GM12875 (cell line): ENCODE data around the gene XIRP1.

ENCODE experiments used
- H3K4me3 ChIP-seq: one replicate; pipeline ENCODE4 v1.5.1; 2011; ENCODE audit warnings: low read depth, low read length, control low read depth
- TF ChIP-seq, protein P1 (sequence below): IDR thresholded peaks from 2 replicates; pipeline ENCODE4 v1.5.1; 2011; ENCODE audit warnings: low read depth, mild to moderate bottlenecking, control low read depth, inconsistent platforms, low read length, moderate library complexity, borderline replicate concordance; ENCODE audit not compliant: insufficient read depth

XIRP1 gene

DNA sequence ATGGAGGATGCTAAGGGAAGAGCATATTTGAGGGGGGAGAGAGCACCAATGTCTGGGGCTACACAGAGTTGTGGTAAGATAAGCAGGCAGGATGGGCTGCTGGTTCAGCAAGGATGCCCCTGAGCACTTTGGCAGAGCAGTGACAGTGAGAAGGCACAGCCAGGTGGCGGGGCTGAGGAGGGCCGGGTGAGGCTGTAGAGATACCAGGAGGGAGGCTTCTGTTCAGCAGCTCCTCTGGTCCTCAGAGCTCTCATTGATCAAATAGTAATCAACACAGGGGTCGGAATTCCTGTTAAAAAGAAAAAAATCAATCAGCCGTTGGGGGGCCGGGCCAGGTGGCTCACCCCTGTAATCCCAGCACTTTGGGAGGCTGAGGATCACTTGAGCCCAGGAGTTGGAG lies 11.5 kb upstream of the XIRP1 start:
- TF ChIP-seq, protein P1, sequence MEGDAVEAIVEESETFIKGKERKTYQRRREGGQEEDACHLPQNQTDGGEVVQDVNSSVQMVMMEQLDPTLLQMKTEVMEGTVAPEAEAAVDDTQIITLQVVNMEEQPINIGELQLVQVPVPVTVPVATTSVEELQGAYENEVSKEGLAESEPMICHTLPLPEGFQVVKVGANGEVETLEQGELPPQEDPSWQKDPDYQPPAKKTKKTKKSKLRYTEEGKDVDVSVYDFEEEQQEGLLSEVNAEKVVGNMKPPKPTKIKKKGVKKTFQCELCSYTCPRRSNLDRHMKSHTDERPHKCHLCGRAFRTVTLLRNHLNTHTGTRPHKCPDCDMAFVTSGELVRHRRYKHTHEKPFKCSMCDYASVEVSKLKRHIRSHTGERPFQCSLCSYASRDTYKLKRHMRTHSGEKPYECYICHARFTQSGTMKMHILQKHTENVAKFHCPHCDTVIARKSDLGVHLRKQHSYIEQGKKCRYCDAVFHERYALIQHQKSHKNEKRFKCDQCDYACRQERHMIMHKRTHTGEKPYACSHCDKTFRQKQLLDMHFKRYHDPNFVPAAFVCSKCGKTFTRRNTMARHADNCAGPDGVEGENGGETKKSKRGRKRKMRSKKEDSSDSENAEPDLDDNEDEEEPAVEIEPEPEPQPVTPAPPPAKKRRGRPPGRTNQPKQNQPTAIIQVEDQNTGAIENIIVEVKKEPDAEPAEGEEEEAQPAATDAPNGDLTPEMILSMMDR = no peak
- H3K4me3 ChIP-seq = no peak overlapping the region

DNA sequence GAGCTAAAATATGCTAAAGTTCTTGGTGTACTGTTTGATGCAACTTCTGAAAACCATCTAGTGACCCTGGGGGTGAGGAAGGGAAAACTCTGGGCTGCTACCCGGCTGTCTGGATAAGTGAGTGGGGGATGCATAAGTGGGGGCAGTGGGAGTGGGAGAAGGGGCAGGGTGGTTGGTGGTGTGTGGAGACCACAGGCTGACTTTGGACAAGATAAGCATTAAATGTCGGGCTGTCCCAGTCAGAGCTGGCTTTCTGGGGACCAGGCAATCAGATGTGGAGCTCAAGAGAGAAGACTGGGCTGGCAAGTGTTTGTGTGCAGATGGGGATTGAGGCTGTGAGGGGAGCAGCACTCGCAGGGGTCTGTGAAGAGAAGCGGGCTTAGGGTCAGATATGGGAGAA lies 11.0 kb upstream of the XIRP1 start:
- TF ChIP-seq, protein P1 = no peak
- no peak overlapping the region for H3K4me3 ChIP-seq

DNA sequence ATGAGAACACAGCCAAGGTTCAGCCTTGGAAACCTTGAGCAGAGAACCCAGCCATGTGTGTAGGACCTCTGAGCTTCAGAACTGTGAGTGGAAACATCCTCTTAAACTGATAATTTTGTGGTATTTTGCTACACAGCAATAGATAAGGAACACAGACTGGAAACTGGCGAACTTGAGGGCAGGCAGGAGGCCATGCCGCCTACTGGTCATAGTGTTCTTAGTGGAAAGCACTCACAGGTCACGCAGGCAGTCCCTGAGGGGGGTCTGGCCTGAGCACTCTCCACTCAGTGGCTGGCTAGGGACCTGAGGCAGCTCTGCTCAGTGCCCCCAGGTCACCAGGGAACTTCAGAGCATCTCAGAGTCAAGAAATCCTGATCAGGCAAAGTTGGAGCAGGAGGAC lies 9.7 kb upstream of the XIRP1 start:
- TF ChIP-seq, protein P1 = no peak
- H3K4me3 ChIP-seq = no peak overlapping the region

DNA sequence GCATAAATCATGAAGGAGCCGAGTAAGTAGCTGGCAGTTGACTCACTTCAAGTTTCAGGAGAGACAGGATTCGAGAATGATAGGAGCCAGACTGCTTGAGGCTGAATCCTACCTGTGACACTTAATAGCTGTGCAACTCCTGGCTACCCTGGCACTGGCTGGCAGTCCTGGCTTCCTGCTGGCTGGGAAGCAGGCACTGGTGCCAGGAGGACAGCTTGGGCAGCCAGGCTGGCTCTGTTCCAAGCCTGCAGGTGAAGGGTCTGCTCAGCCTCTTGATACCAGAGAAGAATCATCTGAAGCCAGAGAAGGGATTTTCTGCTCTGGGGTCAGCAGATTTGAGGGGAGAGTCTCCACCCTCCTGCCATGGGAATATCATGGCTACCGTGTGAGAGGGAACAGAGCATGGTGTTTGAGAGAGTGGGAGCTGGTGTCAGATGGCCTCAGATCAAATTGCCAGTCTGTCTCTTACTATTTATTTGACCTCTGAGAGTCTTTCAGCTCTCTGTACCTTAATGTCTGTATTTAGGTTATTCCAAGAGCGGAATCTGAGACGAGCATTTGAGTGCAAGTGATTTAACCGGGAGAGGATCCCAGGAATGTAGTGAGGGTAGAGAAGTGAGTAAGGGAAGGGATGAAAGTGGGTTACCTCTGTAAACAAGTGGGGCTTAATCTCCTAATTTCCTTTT lies 4.4 kb upstream of the XIRP1 start:
- no peak overlapping the region for H3K4me3 ChIP-seq
- TF ChIP-seq, protein P1 = no peak

DNA sequence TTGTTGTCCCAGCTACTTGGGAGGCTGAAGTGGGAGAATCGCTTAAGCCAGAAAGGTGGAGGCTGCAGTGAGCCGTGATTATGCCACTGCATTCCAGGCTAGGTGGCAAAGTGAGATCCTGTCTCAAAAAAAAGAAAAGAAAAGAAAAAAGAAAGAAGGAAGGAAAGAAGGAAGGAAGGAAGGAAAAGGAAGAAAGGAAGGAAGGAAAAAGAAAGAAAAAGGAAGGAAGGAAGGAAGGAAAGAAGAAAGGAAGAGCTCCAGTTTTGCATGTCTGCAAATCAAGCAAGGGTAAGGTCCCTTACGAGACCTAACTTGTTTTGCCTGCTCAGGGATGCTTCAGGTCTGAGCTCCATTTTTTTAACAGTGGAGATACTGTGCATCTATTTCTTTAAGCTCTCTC lies 3.6 kb upstream of the XIRP1 start:
- TF ChIP-seq, protein P1 = no peak
- no peak overlapping the region for H3K4me3 ChIP-seq

DNA sequence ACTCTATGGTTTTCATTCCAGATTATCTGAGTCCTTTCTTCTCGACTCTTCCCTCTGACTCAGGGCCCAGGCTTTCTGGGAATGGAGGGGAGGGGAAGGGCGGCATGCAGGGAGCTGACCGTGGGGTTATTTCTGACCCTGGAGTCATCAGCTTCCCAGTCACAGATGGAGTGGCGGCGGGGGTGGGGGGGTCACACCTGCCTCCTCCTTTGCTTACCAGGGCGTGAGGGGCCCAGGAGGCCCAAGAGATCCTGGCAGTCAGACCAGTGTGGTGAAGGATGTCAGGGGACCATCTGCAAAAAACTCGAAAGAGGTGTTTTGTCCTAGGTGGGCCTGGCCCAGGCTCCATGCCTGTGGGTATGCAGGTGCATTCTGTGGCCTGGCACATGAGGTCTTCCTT lies 996 bp upstream of the XIRP1 start:
- TF ChIP-seq, protein P1 = no peak
- H3K4me3 ChIP-seq = no peak overlapping the region

DNA sequence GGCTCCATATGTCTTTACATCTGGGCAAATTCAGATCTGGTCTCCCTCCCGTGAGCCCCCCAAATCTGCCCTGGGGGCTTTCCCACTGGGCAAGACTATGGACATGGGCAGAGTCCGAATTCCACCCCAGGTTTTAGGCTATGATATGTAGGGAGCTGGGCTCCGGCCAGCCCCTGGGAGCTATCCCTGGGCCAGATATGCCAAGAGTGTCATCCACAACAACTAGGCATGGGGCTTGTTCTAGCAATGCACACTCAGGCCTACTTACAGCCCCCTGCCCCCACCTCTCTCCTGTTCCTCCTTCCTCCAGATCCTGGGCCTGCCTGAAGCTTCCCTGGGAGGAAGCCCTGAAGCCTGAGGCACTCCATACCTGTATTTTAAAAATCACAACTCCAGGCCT lies 622 bp downstream of the XIRP1 start:
- no peak overlapping the region for H3K4me3 ChIP-seq
- TF ChIP-seq, protein P1 = no peak
